HepG2 (cell line): ENCODE data around the gene PMS1. TPM values are rescaled to one million over a fixed set of nuclear protein-coding genes. Genes with fewer than 3 reads are reported as not detected.

Source experiments
- ZBTB40 ChIP-seq, 2 experiments: fragments of 450-650 bp in 1 of 2; sonication (generic) in 1 of 2; formaldehyde crosslinking in 1 of 2; IDR thresholded peaks; 2 replicates each; pipeline versions ENCODE4 v1.6.1 to v1.8.0; 2016 to 2022; ENCODE audit warnings: antibody characterized with exemption in 1 of 2, mild to moderate bottlenecking in 1 of 2, missing genetic modification reagents in 1 of 2
- ZNF772 ChIP-seq: sonication (generic); formaldehyde crosslinking; IDR thresholded peaks from 2 replicates; pipeline ENCODE4 v1.5.0; 2020; ENCODE audit warnings: mild to moderate bottlenecking, missing genetic modification reagents
- ZNF782 ChIP-seq: sonication (generic); formaldehyde crosslinking; IDR thresholded peaks from 2 replicates; pipeline ENCODE4 v1.4.0; 2020; ENCODE audit warnings: missing genetic modification reagents, mild to moderate bottlenecking, borderline replicate concordance
- polyA plus RNA-seq, 8 experiments: library from polyadenylated mRNA; depleted of rRNA in 3 of 8; stranded (reverse) in 7 of 8; unstranded in 1 of 8; fragments of >200 nt; fragmentation: Illumina TruSeq in 4 of 8; extraction: Trizol in 4 of 8; gene quantifications; 2 replicates each; pipeline versions ENCODE4 v1.2.1 to v1.2.3, GENCODE V29; 2011 to 2016; ENCODE audit warnings: low read depth in 4 of 8, missing spikeins in 1 of 8, mixed read lengths in 1 of 8; ENCODE audit not compliant: insufficient read depth in 1 of 8
- total RNA-seq, 5 experiments: library from RNA; depleted of rRNA; stranded (reverse); fragments of >200 nt; fragmentation: Illumina TruSeq; extraction: Trizol; gene quantifications; 2 replicates each; pipeline ENCODE4 v1.2.3, GENCODE V29; 2016; ENCODE audit warnings: low read depth in 1 of 5
- TF ChIP-seq, protein P1 (sequence below): sonication (generic); formaldehyde crosslinking; IDR thresholded peaks from 2 replicates; pipeline ENCODE4 v1.5.1; 2020; ENCODE audit warnings: mild to moderate bottlenecking, missing genetic modification reagents

Gene PMS1
- total and polyA plus RNA-seq, 2 of the 13 experiments (the other 11 are each of a cell fraction or from before 2014, with no cell fraction given) = 14.6 to 39.9 TPM

DNA sequence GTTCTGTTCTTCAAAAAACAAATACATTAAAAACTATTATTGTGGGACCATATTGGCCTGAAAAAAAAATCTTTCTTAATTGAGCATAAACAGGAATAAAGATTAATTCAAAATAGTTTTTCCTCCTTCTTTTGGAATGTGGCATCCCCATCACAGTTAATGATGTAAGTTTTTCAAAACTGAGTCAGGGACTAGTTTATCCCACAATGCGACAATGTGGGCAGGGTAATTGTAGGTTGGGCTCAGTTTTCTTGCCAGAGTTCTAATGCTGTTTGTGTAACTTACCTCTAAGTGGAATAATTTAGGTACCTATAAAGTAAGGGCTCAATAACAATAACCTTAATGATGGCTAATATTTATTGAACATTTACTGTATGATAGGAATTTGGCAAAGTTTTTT is 82.0 kb downstream of the PMS1 start (continued):
- TF ChIP-seq, protein P1, sequence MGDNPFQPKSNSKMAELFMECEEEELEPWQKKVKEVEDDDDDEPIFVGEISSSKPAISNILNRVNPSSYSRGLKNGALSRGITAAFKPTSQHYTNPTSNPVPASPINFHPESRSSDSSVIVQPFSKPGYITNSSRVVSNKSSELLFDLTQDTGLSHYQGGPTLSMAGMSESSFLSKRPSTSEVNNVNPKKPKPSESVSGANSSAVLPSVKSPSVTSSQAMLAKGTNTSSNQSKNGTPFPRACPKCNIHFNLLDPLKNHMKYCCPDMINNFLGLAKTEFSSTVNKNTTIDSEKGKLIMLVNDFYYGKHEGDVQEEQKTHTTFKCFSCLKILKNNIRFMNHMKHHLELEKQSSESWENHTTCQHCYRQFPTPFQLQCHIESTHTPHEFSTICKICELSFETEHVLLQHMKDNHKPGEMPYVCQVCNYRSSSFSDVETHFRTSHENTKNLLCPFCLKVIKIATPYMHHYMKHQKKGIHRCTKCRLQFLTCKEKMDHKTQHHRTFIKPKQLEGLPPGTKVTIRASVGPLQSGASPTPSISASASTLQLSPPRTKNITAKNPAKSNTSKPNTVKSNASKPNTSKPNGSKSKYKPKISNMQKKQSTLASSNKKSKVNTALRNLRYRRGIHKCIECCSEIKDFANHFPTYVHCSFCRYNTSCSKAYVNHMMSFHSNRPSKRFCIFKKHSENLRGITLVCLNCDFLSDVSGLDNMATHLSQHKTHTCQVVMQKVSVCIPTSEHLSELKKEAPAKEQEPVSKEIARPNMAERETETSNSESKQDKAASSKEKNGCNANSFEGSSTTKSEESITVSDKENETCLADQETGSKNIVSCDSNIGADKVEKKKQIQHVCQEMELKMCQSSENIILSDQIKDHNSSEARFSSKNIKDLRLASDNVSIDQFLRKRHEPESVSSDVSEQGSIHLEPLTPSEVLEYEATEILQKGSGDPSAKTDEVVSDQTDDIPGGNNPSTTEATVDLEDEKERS (CRISPR knock-in tag) = no peak
- TF ChIP-seq ZNF782 (no peak), ZBTB40 (IDR thresholded peaks at IDR 0.05) (no peak), ZBTB40 (CRISPR knock-in tag; IDR thresholded peaks at IDR 0.05) (no peak), ZNF772 (CRISPR knock-in tag) (no peak)
- TF ChIP-seq, all 625 proteins: peak for 0
